GM23338 (cell line): ENCODE results near the gene ADAMTS20.

Experiments
- CREB1 ChIP-seq: fragments of 250-450 bp; sonication (Bioruptor Pico); IDR thresholded peaks from 2 replicates; pipeline ENCODE4 v1.5.0; 2020; ENCODE audit warnings: low read depth, mild to moderate bottlenecking, moderate library complexity
- EZH2phosphoT487 ChIP-seq: fragments of 200-600 bp; sonication (generic); IDR thresholded peaks from one replicate; pipeline ENCODE4 v1.8.1; 2018; ENCODE audit warnings: antibody characterized with exemption; ENCODE audit not compliant: unreplicated experiment
- TF ChIP-seq, protein P1 (sequence below), 2 experiments: fragments of 200-600 bp in 1 of 2; sonication (generic) in 1 of 2; conservative IDR thresholded peaks; 2 replicates each; pipeline versions ENCODE4 v1.5.1 to v1.6.1; 2016 to 2017; ENCODE audit warnings: antibody characterized with exemption in 2 of 2, low read depth in 2 of 2, mild to moderate bottlenecking in 2 of 2, moderate library complexity in 1 of 2

DNA sequence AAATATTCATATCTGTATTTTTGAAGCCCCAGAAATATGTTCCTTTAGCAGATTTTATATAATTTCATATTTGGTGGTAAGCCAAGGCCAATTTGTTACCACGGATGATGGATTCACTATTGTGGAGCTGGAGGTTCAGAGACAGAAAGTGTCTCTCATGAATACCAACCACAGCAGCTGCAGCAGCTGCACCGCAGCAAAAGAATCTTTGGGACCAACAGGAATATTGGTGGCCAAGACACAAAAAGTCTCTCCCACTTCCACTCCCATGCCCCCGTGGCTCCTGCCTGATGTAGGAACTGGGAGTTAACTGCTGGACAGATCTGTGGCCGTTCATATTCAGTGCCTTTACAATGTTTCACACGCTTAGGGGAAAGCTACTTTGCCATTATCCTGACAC is 155.3 kb downstream of the ADAMTS20 start:
- TF ChIP-seq, protein P1, sequence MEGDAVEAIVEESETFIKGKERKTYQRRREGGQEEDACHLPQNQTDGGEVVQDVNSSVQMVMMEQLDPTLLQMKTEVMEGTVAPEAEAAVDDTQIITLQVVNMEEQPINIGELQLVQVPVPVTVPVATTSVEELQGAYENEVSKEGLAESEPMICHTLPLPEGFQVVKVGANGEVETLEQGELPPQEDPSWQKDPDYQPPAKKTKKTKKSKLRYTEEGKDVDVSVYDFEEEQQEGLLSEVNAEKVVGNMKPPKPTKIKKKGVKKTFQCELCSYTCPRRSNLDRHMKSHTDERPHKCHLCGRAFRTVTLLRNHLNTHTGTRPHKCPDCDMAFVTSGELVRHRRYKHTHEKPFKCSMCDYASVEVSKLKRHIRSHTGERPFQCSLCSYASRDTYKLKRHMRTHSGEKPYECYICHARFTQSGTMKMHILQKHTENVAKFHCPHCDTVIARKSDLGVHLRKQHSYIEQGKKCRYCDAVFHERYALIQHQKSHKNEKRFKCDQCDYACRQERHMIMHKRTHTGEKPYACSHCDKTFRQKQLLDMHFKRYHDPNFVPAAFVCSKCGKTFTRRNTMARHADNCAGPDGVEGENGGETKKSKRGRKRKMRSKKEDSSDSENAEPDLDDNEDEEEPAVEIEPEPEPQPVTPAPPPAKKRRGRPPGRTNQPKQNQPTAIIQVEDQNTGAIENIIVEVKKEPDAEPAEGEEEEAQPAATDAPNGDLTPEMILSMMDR (conservative IDR thresholded peaks at IDR 0.05; ENCODE audit: low read depth in 2 of 2), result no peak
- no peak for TF ChIP-seq EZH2phosphoT487
- TF ChIP-seq CREB1, result no peak
